Measurements from ENCODE around the gene PEX10.
A peak's percentile ranks its signal among the peaks of the same experiment; 100 is the strongest.
"Not testable (repeated sequence)": the region's sequence is repeated elsewhere in the genome, so short reads cannot be mapped to it uniquely, and the experiment has no call there.

The PEX10 gene

GRCh38 chr1:2442661-2443060 is 30.3 kb upstream of the PEX10 start:
- DNase-seq, result no peak

GRCh38 chr1:2441746-2442145 is 29.4 kb upstream of the PEX10 start:
- no peak for DNase-seq

- DNase-seq, result not testable (repeated sequence)
These were observed 28.0 kb upstream of the PEX10 start for GRCh38 chr1:2440346-2440745.

- no peak for DNase-seq
These were observed 27.0 kb upstream of the PEX10 start for GRCh38 chr1:2439369-2439768.

- DNase-seq, result no peak
These were observed 26.3 kb upstream of the PEX10 start for GRCh38 chr1:2438641-2439040.

GRCh38 chr1:2438038-2438437 is 25.7 kb upstream of the PEX10 start:
- no peak for DNase-seq

- no peak for DNase-seq
These were observed 25.3 kb upstream of the PEX10 start for GRCh38 chr1:2437617-2438016.

- DNase-seq, result no peak
These were observed 24.5 kb upstream of the PEX10 start for GRCh38 chr1:2436876-2437275.

GRCh38 chr1:2435746-2436355 is 23.5 kb upstream of the PEX10 start:
- DNase-seq, result no peak

GRCh38 chr1:2435091-2435490 is 22.7 kb upstream of the PEX10 start:
- DNase-seq, result no peak

- DNase-seq, result no peak
These were observed 21.7 kb upstream of the PEX10 start for GRCh38 chr1:2433936-2434655.

- DNase-seq, result no peak
These were observed 20.8 kb upstream of the PEX10 start for GRCh38 chr1:2433196-2433595.

- no peak for DNase-seq
These were observed 20.1 kb upstream of the PEX10 start for GRCh38 chr1:2432441-2432844.

- no peak for DNase-seq
These were observed 19.2 kb upstream of the PEX10 start for GRCh38 chr1:2431518-2431917.

GRCh38 chr1:2431103-2431502 is 18.7 kb upstream of the PEX10 start:
- no peak for DNase-seq

GRCh38 chr1:2430592-2430973 is 18.2 kb upstream of the PEX10 start:
- DNase-seq, result no peak

GRCh38 chr1:2429780-2430591 is 17.6 kb upstream of the PEX10 start:
- DNase-seq, result peak; percentile 61

GRCh38 chr1:2428490-2428889 is 16.1 kb upstream of the PEX10 start:
- DNase-seq, result no peak

GRCh38 chr1:2427976-2428375 is 15.6 kb upstream of the PEX10 start:
- DNase-seq, result no peak

- DNase-seq, result no peak
These were observed 14.7 kb upstream of the PEX10 start for GRCh38 chr1:2427051-2427450.

- no peak for DNase-seq
These were observed 14.2 kb upstream of the PEX10 start for GRCh38 chr1:2426540-2426939.

- no peak for DNase-seq
These were observed 13.5 kb upstream of the PEX10 start for GRCh38 chr1:2425892-2426291.

- DNase-seq, result no peak
These were observed 10.2 kb upstream of the PEX10 start for GRCh38 chr1:2422523-2422922.

- no peak for DNase-seq
These were observed 7.1 kb upstream of the PEX10 start for GRCh38 chr1:2419416-2419815.

All from stimulated activated CD8-positive, alpha-beta memory T cell treated with anti-CD3 and anti-CD28 coated beads, Interleukin-4, amount 100 ng/mL, for 48 hours (primary cell).